SK-N-SH treated with all-trans-retinoic acid at 6 μM for 48 hours (cell line): ENCODE results near the gene RASAL2.

Experiments
- ATAC-seq: fragments of 200-7000 bp; cut with Tn5 transposase; 3 replicates; pipeline ENCODE4 v1.9.1; 2020; ENCODE audit warnings: mild to moderate bottlenecking, moderate library complexity
- ARNTL ChIP-seq: fragments of 450-650 bp; formaldehyde crosslinking; IDR thresholded peaks from 2 replicates; pipeline ENCODE4 v1.5.0; 2020; ENCODE audit warnings: low read depth, mild to moderate bottlenecking, moderate library complexity, borderline replicate concordance
- BACH2 ChIP-seq: fragments of 250-450 bp; sonication (Bioruptor Pico); IDR thresholded peaks from 2 replicates; pipeline ENCODE4 v1.9.0; 2021; ENCODE audit warnings: mild to moderate bottlenecking, borderline replicate concordance
- CREB5 ChIP-seq: fragments of 250-450 bp; sonication (Bioruptor Pico); IDR thresholded peaks from 2 replicates; pipeline ENCODE4 v1.5.1; 2020; ENCODE audit warnings: low read depth, mild to moderate bottlenecking, moderate library complexity
- CSDC2 ChIP-seq: fragments of 250-450 bp; sonication (Bioruptor Pico); IDR thresholded peaks from 2 replicates; pipeline ENCODE4 v1.5.0; 2020; ENCODE audit warnings: mild to moderate bottlenecking, moderate library complexity
- CSRNP3 ChIP-seq: fragments of 250-450 bp; sonication (Bioruptor Pico); IDR thresholded peaks from 2 replicates; pipeline ENCODE4 v1.5.1; 2021; ENCODE audit warnings: mild to moderate bottlenecking, moderate library complexity
- ESRRG ChIP-seq: fragments of 250-450 bp; sonication (Bioruptor Pico); IDR thresholded peaks from 2 replicates; pipeline ENCODE4 v1.6.1; 2021; ENCODE audit warnings: mild to moderate bottlenecking
- GLIS3 ChIP-seq: fragments of 250-450 bp; sonication (Bioruptor Pico); IDR thresholded peaks from 2 replicates; pipeline ENCODE4 v1.5.0; 2020; ENCODE audit warnings: mild to moderate bottlenecking, moderate library complexity
- ISL1 ChIP-seq: fragments of 250-450 bp; sonication (Bioruptor Pico); IDR thresholded peaks from 2 replicates; pipeline ENCODE4 v2.1.2; 2022; ENCODE audit warnings: mild to moderate bottlenecking, moderate library complexity
- OSR1 ChIP-seq: fragments of 250-450 bp; sonication (Bioruptor Pico); IDR thresholded peaks from 2 replicates; pipeline ENCODE4 v1.8.0; 2022; ENCODE audit warnings: moderate library complexity, mild to moderate bottlenecking, inconsistent platforms
- PATZ1 ChIP-seq: fragments of 250-450 bp; sonication (Bioruptor Pico); IDR thresholded peaks from 2 replicates; pipeline ENCODE4 v1.8.0; 2020; ENCODE audit warnings: mild to moderate bottlenecking, moderate library complexity, borderline replicate concordance
- PPARA ChIP-seq: fragments of 250-450 bp; sonication (Bioruptor Pico); IDR thresholded peaks from 2 replicates; pipeline ENCODE4 v1.5.0; 2020; ENCODE audit warnings: mild to moderate bottlenecking, borderline replicate concordance
- RARB ChIP-seq: fragments of 250-450 bp; sonication (Bioruptor Pico); IDR thresholded peaks from 2 replicates; pipeline ENCODE4 v1.8.0; 2021; ENCODE audit warnings: mild to moderate bottlenecking, moderate library complexity
- TCF4 ChIP-seq: fragments of 250-450 bp; sonication (Bioruptor Pico); IDR thresholded peaks from 2 replicates; pipeline ENCODE4 v1.8.0; 2021; ENCODE audit warnings: mild to moderate bottlenecking, moderate library complexity, borderline replicate concordance
- TOX ChIP-seq: fragments of 250-450 bp; sonication (Bioruptor Pico); IDR thresholded peaks from 2 replicates; pipeline ENCODE4 v1.8.0; 2021; ENCODE audit warnings: mild to moderate bottlenecking, moderate library complexity, borderline replicate concordance
- TSHZ2 ChIP-seq: fragments of 250-450 bp; sonication (Bioruptor Pico); IDR thresholded peaks from 2 replicates; pipeline ENCODE4 v1.5.0; 2020; ENCODE audit warnings: mild to moderate bottlenecking, moderate library complexity
- ZC3H10 ChIP-seq: fragments of 250-450 bp; sonication (Bioruptor Pico); IDR thresholded peaks from 2 replicates; pipeline ENCODE4 v1.5.1; 2021; ENCODE audit warnings: mild to moderate bottlenecking, moderate library complexity
- ZFP3 ChIP-seq: fragments of 250-450 bp; sonication (Bioruptor Pico); IDR thresholded peaks from 2 replicates; pipeline ENCODE4 v1.5.0; 2020; ENCODE audit warnings: mild to moderate bottlenecking, moderate library complexity
- ZFP30 ChIP-seq: fragments of 450-650 bp; formaldehyde crosslinking; IDR thresholded peaks from 2 replicates; pipeline ENCODE4 v1.5.0; 2022; ENCODE audit warnings: mild to moderate bottlenecking, moderate library complexity
- ZNF565 ChIP-seq: fragments of 450-650 bp; formaldehyde crosslinking; conservative IDR thresholded peaks from 2 replicates; pipeline ENCODE4 v1.5.0; 2020; ENCODE audit warnings: low read depth, mild to moderate bottlenecking, moderate library complexity
- ZNF70 ChIP-seq: fragments of 450-650 bp; formaldehyde crosslinking; IDR thresholded peaks from 2 replicates; pipeline ENCODE4 v1.5.0; 2020; ENCODE audit warnings: mild to moderate bottlenecking, moderate library complexity

RASAL2 gene

GRCh38 chr1:178266113-178266512 is 172.2 kb downstream of the RASAL2 start (continued):
- TF ChIP-seq PATZ1 (CRISPR knock-in tag) (no peak), PPARA (CRISPR knock-in tag) (no peak)

GRCh38 chr1:178266619-178267066 is 172.7 kb downstream of the RASAL2 start:
- ATAC-seq, result no peak

GRCh38 chr1:178267646-178268094 is 173.8 kb downstream of the RASAL2 start:
- no peak for TF ChIP-seq ZFP30 (CRISPR knock-in tag)
- TF ChIP-seq OSR1, result no peak
- TF ChIP-seq CSDC2 (CRISPR knock-in tag), result no peak
- TF ChIP-seq BACH2, result no peak
- TF ChIP-seq ZFP3 (CRISPR knock-in tag), result no peak
- TF ChIP-seq ZNF70, result no peak
- ATAC-seq, result peak; percentile 67

More at GRCh38 chr1:178266619-178267066, 172.7 kb downstream of the RASAL2 start:
- TF ChIP-seq ZFP30 (CRISPR knock-in tag) (no peak), GLIS3 (CRISPR knock-in tag) (no peak), ZNF565 (CRISPR knock-in tag) (no peak)

GRCh38 chr1:178271471-178271870 is 177.6 kb downstream of the RASAL2 start:
- no peak for ATAC-seq
- no peak for TF ChIP-seq ZNF565 (CRISPR knock-in tag)

- TF ChIP-seq ESRRG (no peak), RARB (CRISPR knock-in tag) (no peak), OSR1 (no peak), ZNF565 (CRISPR knock-in tag) (no peak), PATZ1 (CRISPR knock-in tag) (no peak)
- peak; percentile 22; the same call in 1 of the 3 replicates for ATAC-seq
Measured at GRCh38 chr1:178273707-178274410, 180.0 kb downstream of the RASAL2 start.

GRCh38 chr1:178275049-178275448 is 181.1 kb downstream of the RASAL2 start:
- TF ChIP-seq GLIS3 (CRISPR knock-in tag) (no peak), CREB5 (CRISPR knock-in tag) (no peak), BACH2 (no peak), ZNF565 (CRISPR knock-in tag) (no peak), ESRRG (no peak), TOX (CRISPR knock-in tag) (no peak), ARNTL (CRISPR knock-in tag) (no peak), CSRNP3 (CRISPR knock-in tag) (no peak), ZC3H10 (no peak), TCF4 (CRISPR knock-in tag) (no peak), PPARA (CRISPR knock-in tag) (no peak), ZNF70 (no peak), ISL1 (CRISPR knock-in tag) (no peak), TSHZ2 (CRISPR knock-in tag) (no peak), RARB (CRISPR knock-in tag) (no peak)
- 0 out of 3 replicates have a peak, but pooled peaks have one; percentile 18 for ATAC-seq
